ENCODE results near the gene GPATCH4. TPM values are rescaled to one million over a fixed set of nuclear protein-coding genes. Genes with fewer than 3 reads are reported as not detected.
A peak's percentile ranks its signal among the peaks of the same experiment; 100 is the strongest.

GPATCH4 gene
- total and polyA plus RNA-seq, 2 donors (not counting 1 experiment from before 2014, with no cell fraction given): 11.3 to 38.3 TPM

GRCh38 chr1:156594190-156594589 lies 7.1 kb downstream of the GPATCH4 start:
- H3K9me3 ChIP-seq (ENCODE audit: control extremely low read depth in 1 of 3, control insufficient read depth in 2 of 3, insufficient read depth in 1 of 3, low read length in 2 of 3): no peaks in the 10 kb centered on the region
- CTCF ChIA-PET: interaction anchor here (0.6 to 10.9 kb wide), 7 partner anchors 9 to 148 kb away, joined by 3 to 80 read pairs (median 4); partner anchors contain the start of gene GPATCH4
- H3K4me2 ChIP-seq (replicated peaks; ENCODE audit: low read depth, low read length, poor library complexity, severe bottlenecking): no peak overlapping the region
- Mint-ChIP-seq H3K27me3 (no peaks in the 10 kb centered on the region), H3K4me3 (no peak overlapping the region), H3K4me1 (peaks cover 28% of the 10 kb centered on the region), H3K9me3 (ENCODE audit: insufficient read depth) (no peaks in the 10 kb centered on the region), H3K27ac (peak overlapping the region; percentile 2)
- H3K27ac ChIP-seq (ENCODE audit: low read length in 2 of 2): no peak overlapping the region
- no peak for ATAC-seq (ENCODE audit: low read depth)
- intact Hi-C loops (cut with micrococcal nuclease): no loop called here
- no peak overlapping the region for H3K4me3 ChIP-seq (ENCODE audit: control extremely low read depth in 1 of 5, extremely low read depth in 1 of 5, insufficient read depth in 1 of 5, low read depth in 2 of 5, low read length in 4 of 5)
- WGBS (ENCODE audit: insufficient coverage): 94% methylated on average over 3 of the region's 3 CpGs
- peaks cover 10% of the 10 kb centered on the region for H3K79me2 ChIP-seq (ENCODE audit: control insufficient read depth, insufficient read depth, low read length)
- no peaks in the 10 kb centered on the region for H3K27me3 ChIP-seq (replicated peaks in 1 of 4; ENCODE audit: control extremely low read depth in 1 of 4, control insufficient read depth in 3 of 4, insufficient read depth in 4 of 4, low read length in 3 of 4)
- peaks cover 8% of the 10 kb centered on the region for H4K20me1 ChIP-seq (ENCODE audit: control insufficient read depth, insufficient read depth, low read length, poor library complexity, severe bottlenecking)
- H2AFZ ChIP-seq (ENCODE audit: insufficient read depth, low read depth, low read length, poor library complexity, severe bottlenecking): no peak overlapping the region
- POLR2A ChIA-PET: interaction anchor here (1.3 kb wide), 1 partner anchor 12 kb away, joined by 3 read pairs; no protein-coding TSS in a partner anchor
- no peak for TF ChIP-seq EZH2 (IDR thresholded peaks at IDR 0.05; ENCODE audit: borderline replicate concordance, insufficient read depth, low read depth, low read length, poor library complexity, severe bottlenecking)
- TF ChIP-seq CTCF (IDR thresholded peaks at IDR 0.05): no peak
- peaks cover 0 to 50% of the 10 kb centered on the region in 2 experiments for H3K36me3 ChIP-seq (replicated peaks in 1 of 2; ENCODE audit: control extremely low read depth in 1 of 2, control insufficient read depth in 1 of 2, extremely low read depth in 1 of 2, insufficient read depth in 2 of 2, low read length in 1 of 2)
- no peak overlapping the region for H3K9ac ChIP-seq (ENCODE audit: low read length)
- H3K4me1 ChIP-seq (ENCODE audit: control insufficient read depth in 2 of 2, insufficient read depth in 2 of 2, low read length in 2 of 2): peaks cover 18 to 22% of the 10 kb centered on the region in 2 donors
- no peak for DNase-seq

GRCh38 chr1:156593661-156593989 lies 7.7 kb downstream of the GPATCH4 start:
- Histone ChIP-seq H3K27ac (ENCODE audit: low read length in 2 of 2) (no peak overlapping the region), H3K36me3 (replicated peaks in 1 of 2; ENCODE audit: control extremely low read depth in 1 of 2, control insufficient read depth in 1 of 2, extremely low read depth in 1 of 2, insufficient read depth in 2 of 2, low read length in 1 of 2) (peaks cover 0 to 45% of the 10 kb centered on the region in 2 experiments), H3K79me2 (ENCODE audit: control insufficient read depth, insufficient read depth, low read length) (peaks cover 10% of the 10 kb centered on the region), H3K4me1 (ENCODE audit: control insufficient read depth in 2 of 2, insufficient read depth in 2 of 2, low read length in 2 of 2) (peaks cover 18 to 22% of the 10 kb centered on the region in 2 donors), H3K4me3 (ENCODE audit: control extremely low read depth in 1 of 5, extremely low read depth in 1 of 5, insufficient read depth in 1 of 5, low read depth in 2 of 5, low read length in 4 of 5) (no peak overlapping the region), H3K9me3 (ENCODE audit: control extremely low read depth in 1 of 3, control insufficient read depth in 2 of 3, insufficient read depth in 1 of 3, low read length in 2 of 3) (no peaks in the 10 kb centered on the region), H3K9ac (ENCODE audit: low read length) (no peak overlapping the region), H2AFZ (ENCODE audit: insufficient read depth, low read depth, low read length, poor library complexity, severe bottlenecking) (no peak overlapping the region), H3K4me2 (replicated peaks; ENCODE audit: low read depth, low read length, poor library complexity, severe bottlenecking) (no peak overlapping the region), H4K20me1 (ENCODE audit: control insufficient read depth, insufficient read depth, low read length, poor library complexity, severe bottlenecking) (peaks cover 8% of the 10 kb centered on the region), H3K27me3 (replicated peaks in 1 of 4; ENCODE audit: control extremely low read depth in 1 of 4, control insufficient read depth in 3 of 4, insufficient read depth in 4 of 4, low read length in 3 of 4) (no peaks in the 10 kb centered on the region)
- intact Hi-C loops (cut with micrococcal nuclease): no loop called here
- no peak for ATAC-seq (ENCODE audit: low read depth)
- no CpG with 5 or more reads among the region's 8 CpGs for WGBS (ENCODE audit: insufficient coverage)
- no peak for DNase-seq
- ChIA-PET POLR2A (interaction anchor here (1.0 to 1.3 kb wide), 2 partner anchors 11 to 136 kb away, joined by 3 read pairs; no protein-coding TSS in a partner anchor), CTCF (interaction anchor here (0.6 to 10.9 kb wide), 9 partner anchors 10 to 208 kb away, joined by 3 to 80 read pairs (median 7); partner anchors contain the start of gene GPATCH4)
- no peak overlapping the region for H3K4me3 Mint-ChIP-seq
- H3K27me3 Mint-ChIP-seq: no peaks in the 10 kb centered on the region
- TF ChIP-seq CTCF (IDR thresholded peaks at IDR 0.05) (no peak), EZH2 (IDR thresholded peaks at IDR 0.05; ENCODE audit: borderline replicate concordance, insufficient read depth, low read depth, low read length, poor library complexity, severe bottlenecking) (no peak)
- no peaks in the 10 kb centered on the region for H3K9me3 Mint-ChIP-seq (ENCODE audit: insufficient read depth)
- peaks cover 25% of the 10 kb centered on the region for H3K4me1 Mint-ChIP-seq
- H3K27ac Mint-ChIP-seq: no peak overlapping the region
